SK-N-MC (cell line): ENCODE measurements around the gene PTPA.

Experiments
- EZH2 ChIP-seq: fragments of 200-600 bp; sonication (generic); IDR thresholded peaks from one replicate; pipeline ENCODE4 v1.6.1; 2017; ENCODE audit warnings: antibody characterized with exemption
- POLR2AphosphoS5 ChIP-seq: IDR thresholded peaks from 2 replicates; pipeline ENCODE4 v1.6.1; 2012; ENCODE audit warnings: mild to moderate bottlenecking, low read depth, low read length, borderline replicate concordance

GRCh38 chr9:129110740-129111527, at the start of gene PTPA, which contains the start of gene CRAT:
- no peak for TF ChIP-seq EZH2
- peak; percentile 92 for TF ChIP-seq POLR2AphosphoS5
